ENCODE measurements around the gene PLA2R1.

Gene PLA2R1

GRCh38 chr2:159913900-159914299 lies 148.5 kb downstream of the PLA2R1 start:
- no peaks in the 10 kb centered on the region for H3K79me2 ChIP-seq (ENCODE audit: insufficient read depth, low read length)
- H3K27ac ChIP-seq (ENCODE audit: low read depth, low read length, poor library complexity, severe bottlenecking) = no peak overlapping the region
- no peaks in the 10 kb centered on the region for H3K27me3 ChIP-seq (ENCODE audit: insufficient read depth, low read length)
- no peaks in the 10 kb centered on the region for H3K4me1 ChIP-seq (ENCODE audit: insufficient read depth, low read length, severe bottlenecking)
- TF ChIP-seq CTCF (IDR thresholded peaks at IDR 0.05; ENCODE audit: low read length) = no peak
- no peak for TF ChIP-seq EZH2 (IDR thresholded peaks at IDR 0.05; ENCODE audit: borderline replicate concordance, low read length)
- no peaks in the 10 kb centered on the region for H4K20me1 ChIP-seq (ENCODE audit: insufficient read depth, low read length)
- H3K9me3 ChIP-seq (ENCODE audit: low read length) = no peaks in the 10 kb centered on the region
- H3K9me2 ChIP-seq (ENCODE audit: low read depth, low read length) = no peaks in the 10 kb centered on the region
- no peaks in the 10 kb centered on the region for H3K36me3 ChIP-seq (ENCODE audit: insufficient read depth, low read length)
- no peak overlapping the region for H3K4me3 ChIP-seq (ENCODE audit: low read depth, low read length, poor library complexity, severe bottlenecking)
- H3K9ac ChIP-seq (ENCODE audit: low read length) = no peak overlapping the region
- H3F3A ChIP-seq (ENCODE audit: insufficient read depth, low read length) = no peaks in the 10 kb centered on the region
- no peak overlapping the region for H2AFZ ChIP-seq (ENCODE audit: low read length)
- no peak overlapping the region for H3K4me2 ChIP-seq (ENCODE audit: low read length)

- Histone ChIP-seq H2AFZ (ENCODE audit: low read length) (no peak overlapping the region), H3K79me2 (ENCODE audit: insufficient read depth, low read length) (no peaks in the 10 kb centered on the region), H3K27me3 (ENCODE audit: insufficient read depth, low read length) (no peaks in the 10 kb centered on the region), H3K4me2 (ENCODE audit: low read length) (no peak overlapping the region), H4K20me1 (ENCODE audit: insufficient read depth, low read length) (no peaks in the 10 kb centered on the region), H3K4me3 (ENCODE audit: low read depth, low read length, poor library complexity, severe bottlenecking) (no peak overlapping the region), H3K4me1 (ENCODE audit: insufficient read depth, low read length, severe bottlenecking) (no peaks in the 10 kb centered on the region), H3K27ac (ENCODE audit: low read depth, low read length, poor library complexity, severe bottlenecking) (no peak overlapping the region), H3K9me3 (ENCODE audit: low read length) (no peaks in the 10 kb centered on the region), H3F3A (ENCODE audit: insufficient read depth, low read length) (no peaks in the 10 kb centered on the region), H3K9me2 (ENCODE audit: low read depth, low read length) (no peaks in the 10 kb centered on the region), H3K36me3 (ENCODE audit: insufficient read depth, low read length) (no peaks in the 10 kb centered on the region), H3K9ac (ENCODE audit: low read length) (no peak overlapping the region)
- TF ChIP-seq CTCF (IDR thresholded peaks at IDR 0.05; ENCODE audit: low read length) (no peak), EZH2 (IDR thresholded peaks at IDR 0.05; ENCODE audit: borderline replicate concordance, low read length) (no peak)
Observed at GRCh38 chr2:159912580-159912979, 149.8 kb downstream of the PLA2R1 start.

DNA sequence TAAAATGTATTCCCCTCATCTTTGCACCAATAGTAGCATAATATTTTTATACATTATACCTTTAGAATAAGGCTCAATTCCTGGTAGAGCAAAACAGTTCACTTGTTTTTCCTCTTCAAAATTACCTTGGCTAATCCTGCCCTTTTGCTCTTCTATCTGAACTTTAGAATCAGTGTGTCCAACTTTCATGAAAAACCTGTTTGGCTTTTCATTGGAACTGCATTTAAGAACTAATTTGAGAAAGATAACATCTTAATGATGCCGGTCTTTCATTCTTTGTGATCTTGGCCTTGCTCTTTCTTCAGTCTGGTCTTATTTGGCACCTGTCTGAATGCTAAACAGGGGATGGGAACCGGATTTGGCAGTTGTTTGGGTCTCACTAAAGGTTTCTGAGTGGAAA lies 151.5 kb downstream of the PLA2R1 start:
- Histone ChIP-seq H3K9me3 (ENCODE audit: low read length) (no peaks in the 10 kb centered on the region), H3K36me3 (ENCODE audit: insufficient read depth, low read length) (no peaks in the 10 kb centered on the region), H3K4me1 (ENCODE audit: insufficient read depth, low read length, severe bottlenecking) (no peaks in the 10 kb centered on the region), H3K27me3 (ENCODE audit: insufficient read depth, low read length) (no peaks in the 10 kb centered on the region), H3K27ac (ENCODE audit: low read depth, low read length, poor library complexity, severe bottlenecking) (no peak overlapping the region), H2AFZ (ENCODE audit: low read length) (no peak overlapping the region), H3K4me2 (ENCODE audit: low read length) (no peak overlapping the region), H3K4me3 (ENCODE audit: low read depth, low read length, poor library complexity, severe bottlenecking) (no peak overlapping the region), H3K79me2 (ENCODE audit: insufficient read depth, low read length) (no peaks in the 10 kb centered on the region), H4K20me1 (ENCODE audit: insufficient read depth, low read length) (no peaks in the 10 kb centered on the region), H3K9ac (ENCODE audit: low read length) (no peak overlapping the region), H3F3A (ENCODE audit: insufficient read depth, low read length) (no peaks in the 10 kb centered on the region), H3K9me2 (ENCODE audit: low read depth, low read length) (no peaks in the 10 kb centered on the region)
- TF ChIP-seq EZH2 (IDR thresholded peaks at IDR 0.05; ENCODE audit: borderline replicate concordance, low read length) (no peak), CTCF (IDR thresholded peaks at IDR 0.05; ENCODE audit: low read length) (no peak)
